RWPE2 (cell line): ENCODE data around the gene TBL1X.

Experiments used
- ATAC-seq: fragments of 200-7000 bp; cut with Tn5 transposase; 3 replicates; pipeline ENCODE4 v1.9.1; 2021; ENCODE audit warnings: low read depth
- DNase-seq: peaks from one replicate; pipeline ENCODE4 v3.0.0-alpha.2; 2020; ENCODE audit warnings: low spot score
- H3K27ac ChIP-seq: fragments of 450-650 bp; 2 replicates; pipeline ENCODE4 v1.5.1; 2017; ENCODE audit warnings: mild to moderate bottlenecking; ENCODE audit not compliant: poor library complexity, severe bottlenecking
- H3K27me3 ChIP-seq: fragments of 250-450 bp; sonication (Bioruptor Pico); 2 replicates; pipeline ENCODE4 v1.5.1; 2021; ENCODE audit warnings: mild to moderate bottlenecking, moderate library complexity; ENCODE audit not compliant: insufficient read depth, poor library complexity, severe bottlenecking
- H3K36me3 ChIP-seq: fragments of 250-450 bp; sonication (Bioruptor Pico); 2 replicates; pipeline ENCODE4 v1.5.1; 2020; ENCODE audit warnings: low read depth, mild to moderate bottlenecking, moderate library complexity
- H3K4me1 ChIP-seq: fragments of 250-450 bp; sonication (Bioruptor Pico); 2 replicates; pipeline ENCODE4 v1.5.1; 2021; ENCODE audit warnings: mild to moderate bottlenecking, moderate library complexity; ENCODE audit not compliant: insufficient read depth, poor library complexity, severe bottlenecking
- H3K4me3 ChIP-seq: fragments of 250-450 bp; sonication (Bioruptor Pico); 2 replicates; pipeline ENCODE4 v1.5.1; 2021; ENCODE audit warnings: mild to moderate bottlenecking, moderate library complexity; ENCODE audit not compliant: severe bottlenecking
- H3K9me3 ChIP-seq: fragments of 250-450 bp; sonication (Bioruptor Pico); 2 replicates; pipeline ENCODE4 v1.5.1; 2021; ENCODE audit warnings: mild to moderate bottlenecking, moderate library complexity; ENCODE audit not compliant: severe bottlenecking
- TF ChIP-seq, protein P1 (sequence below): fragments of 450-650 bp; IDR thresholded peaks from one replicate; pipeline ENCODE4 v1.5.1; 2017; ENCODE audit warnings: mild to moderate bottlenecking, moderate library complexity; ENCODE audit not compliant: poor library complexity, severe bottlenecking

The TBL1X gene

GRCh38 chrX:9644335-9644734, 179.5 kb downstream of the TBL1X start:
- H3K4me1 ChIP-seq: no peaks in the 10 kb centered on the region
- TF ChIP-seq, protein P1, sequence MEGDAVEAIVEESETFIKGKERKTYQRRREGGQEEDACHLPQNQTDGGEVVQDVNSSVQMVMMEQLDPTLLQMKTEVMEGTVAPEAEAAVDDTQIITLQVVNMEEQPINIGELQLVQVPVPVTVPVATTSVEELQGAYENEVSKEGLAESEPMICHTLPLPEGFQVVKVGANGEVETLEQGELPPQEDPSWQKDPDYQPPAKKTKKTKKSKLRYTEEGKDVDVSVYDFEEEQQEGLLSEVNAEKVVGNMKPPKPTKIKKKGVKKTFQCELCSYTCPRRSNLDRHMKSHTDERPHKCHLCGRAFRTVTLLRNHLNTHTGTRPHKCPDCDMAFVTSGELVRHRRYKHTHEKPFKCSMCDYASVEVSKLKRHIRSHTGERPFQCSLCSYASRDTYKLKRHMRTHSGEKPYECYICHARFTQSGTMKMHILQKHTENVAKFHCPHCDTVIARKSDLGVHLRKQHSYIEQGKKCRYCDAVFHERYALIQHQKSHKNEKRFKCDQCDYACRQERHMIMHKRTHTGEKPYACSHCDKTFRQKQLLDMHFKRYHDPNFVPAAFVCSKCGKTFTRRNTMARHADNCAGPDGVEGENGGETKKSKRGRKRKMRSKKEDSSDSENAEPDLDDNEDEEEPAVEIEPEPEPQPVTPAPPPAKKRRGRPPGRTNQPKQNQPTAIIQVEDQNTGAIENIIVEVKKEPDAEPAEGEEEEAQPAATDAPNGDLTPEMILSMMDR: no peak
- no peaks in the 10 kb centered on the region for H3K9me3 ChIP-seq
- no peak for DNase-seq
- H3K36me3 ChIP-seq: no peaks in the 10 kb centered on the region
- no peaks in the 10 kb centered on the region for H3K27me3 ChIP-seq
- ATAC-seq: no peak
- H3K27ac ChIP-seq: no peak overlapping the region
- no peak overlapping the region for H3K4me3 ChIP-seq

GRCh38 chrX:9646471-9647224, 181.8 kb downstream of the TBL1X start:
- TF ChIP-seq, protein P1: no peak
- ATAC-seq (no peak), DNase-seq (no peak)

DNA sequence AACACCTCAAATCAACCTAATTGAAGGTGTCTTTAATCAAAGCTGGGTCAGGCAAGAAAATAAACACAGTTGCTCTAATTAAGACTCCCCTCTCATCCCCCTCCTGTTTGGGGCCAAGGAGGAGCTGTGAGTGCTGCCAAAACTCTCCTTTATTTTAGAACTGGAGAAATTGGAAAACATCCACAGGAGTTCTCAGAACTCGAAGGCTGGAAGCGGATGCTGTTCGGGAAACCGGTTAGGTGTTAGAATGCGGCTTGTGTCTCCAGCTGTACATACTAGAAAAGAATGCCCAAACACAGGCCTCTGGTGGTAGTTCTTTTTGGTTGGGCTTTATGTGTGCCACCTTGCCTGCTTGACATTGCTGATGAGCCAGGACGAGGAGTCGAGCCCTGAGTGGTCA, 182.6 kb downstream of the TBL1X start:
- Histone ChIP-seq H3K9me3 (no peaks in the 10 kb centered on the region), H3K27me3 (no peaks in the 10 kb centered on the region), H3K36me3 (no peaks in the 10 kb centered on the region), H3K4me1 (no peaks in the 10 kb centered on the region), H3K27ac (no peak overlapping the region), H3K4me3 (no peak overlapping the region)
- ATAC-seq: no peak
- TF ChIP-seq, protein P1: no peak
- DNase-seq: no peak

More at GRCh38 chrX:9646471-9647224, 181.8 kb downstream of the TBL1X start:
- Histone ChIP-seq H3K27ac (no peak overlapping the region), H3K9me3 (no peaks in the 10 kb centered on the region), H3K27me3 (no peaks in the 10 kb centered on the region), H3K36me3 (no peaks in the 10 kb centered on the region), H3K4me1 (no peaks in the 10 kb centered on the region), H3K4me3 (no peak overlapping the region)

GRCh38 chrX:9650091-9650490, 185.2 kb downstream of the TBL1X start:
- no peak overlapping the region for H3K4me3 ChIP-seq
- ATAC-seq: no peak
- DNase-seq: no peak
- no peaks in the 10 kb centered on the region for H3K4me1 ChIP-seq
- H3K27me3 ChIP-seq: no peaks in the 10 kb centered on the region
- no peaks in the 10 kb centered on the region for H3K36me3 ChIP-seq
- H3K9me3 ChIP-seq: no peaks in the 10 kb centered on the region
- TF ChIP-seq, protein P1: no peak
- H3K27ac ChIP-seq: no peak overlapping the region

GRCh38 chrX:9651737-9652136, 186.9 kb downstream of the TBL1X start:
- H3K4me3 ChIP-seq: no peak overlapping the region
- H3K36me3 ChIP-seq: no peaks in the 10 kb centered on the region
- ATAC-seq: no peak
- H3K27me3 ChIP-seq: no peaks in the 10 kb centered on the region
- no peak overlapping the region for H3K27ac ChIP-seq
- TF ChIP-seq, protein P1: no peak
- no peaks in the 10 kb centered on the region for H3K4me1 ChIP-seq
- no peaks in the 10 kb centered on the region for H3K9me3 ChIP-seq
- DNase-seq: no peak
